Endodermal cell (in vitro differentiated cells): ENCODE data around the gene SH3BGRL. TPM values are rescaled to one million over a fixed set of nuclear protein-coding genes. Genes with fewer than 3 reads are reported as not detected.
"Not testable (repeated sequence)": the region's sequence is repeated elsewhere in the genome, so short reads cannot be mapped to it uniquely, and the experiment has no call there.

Source experiments
- DNase-seq: peaks from one replicate; pipeline ENCODE4 v3.0.0-alpha.2; 2017
- H3K27ac ChIP-seq: 2 replicates; pipeline ENCODE4 v1.5.1; 2013; ENCODE audit warnings: mild to moderate bottlenecking, low read depth, low read length, moderate library complexity
- H3K27me3 ChIP-seq: 2 replicates; pipeline ENCODE4 v1.6.1; 2013; ENCODE audit warnings: mild to moderate bottlenecking, low read length, moderate library complexity; ENCODE audit not compliant: insufficient read depth, control insufficient read depth, poor library complexity, severe bottlenecking
- H3K36me3 ChIP-seq: 2 replicates; pipeline ENCODE4 v1.7.0; 2013; ENCODE audit warnings: mild to moderate bottlenecking, low read length, moderate library complexity; ENCODE audit not compliant: control insufficient read depth, insufficient read depth
- H3K4me1 ChIP-seq: one replicate; pipeline ENCODE4 v1.7.0; 2013; ENCODE audit warnings: low read length; ENCODE audit not compliant: control insufficient read depth, insufficient read depth
- H3K4me3 ChIP-seq: 2 replicates; pipeline ENCODE4 v1.5.1; 2013; ENCODE audit warnings: mild to moderate bottlenecking, low read length, moderate library complexity
- H3K9ac ChIP-seq: 2 replicates; pipeline ENCODE4 v1.6.1; 2013; ENCODE audit warnings: mild to moderate bottlenecking, low read length, moderate library complexity; ENCODE audit not compliant: poor library complexity, severe bottlenecking; ENCODE audit errors: extremely low read depth
- H3K9me3 ChIP-seq: 2 replicates; pipeline ENCODE4 v1.6.1; 2013; ENCODE audit warnings: mild to moderate bottlenecking, low read length, moderate library complexity; ENCODE audit not compliant: control insufficient read depth
- H3K27ac Mint-ChIP-seq: 2 replicates; pipeline ENCODE4 v1.8.0; 2020; ENCODE audit warnings: mixed read lengths
- H3K27me3 Mint-ChIP-seq: 2 replicates; pipeline ENCODE4 v1.8.0; 2021; ENCODE audit warnings: mild to moderate bottlenecking, mixed read lengths; ENCODE audit not compliant: insufficient read depth
- H3K36me3 Mint-ChIP-seq: 2 replicates; pipeline ENCODE4 v1.8.0; 2020; ENCODE audit warnings: low read depth, mixed read lengths
- H3K4me1 Mint-ChIP-seq: 2 replicates; pipeline ENCODE4 v1.8.0; 2020; ENCODE audit warnings: mixed read lengths
- H3K4me3 Mint-ChIP-seq: 2 replicates; pipeline ENCODE4 v1.8.0; 2020; ENCODE audit warnings: mild to moderate bottlenecking, moderate library complexity, mixed read lengths
- H3K9me3 Mint-ChIP-seq: 2 replicates; pipeline ENCODE4 v1.8.0; 2020; ENCODE audit warnings: mild to moderate bottlenecking, mixed read lengths
- CTCF ChIP-seq: fragments of 200-600 bp; sonication (generic); conservative IDR thresholded peaks from 2 replicates; pipeline ENCODE4 v1.5.0; 2021; ENCODE audit warnings: antibody characterized with exemption, mild to moderate bottlenecking
- WGBS, 2 experiments: methylation state at CpG; one replicate each; pipeline versions ENCODE4 v1.1.5 to v1.1.7; 2013; ENCODE audit warnings: missing lambda C conversion rate in 2 of 2, mixed read lengths in 1 of 2; ENCODE audit not compliant: insufficient coverage in 1 of 2, insufficient read length in 1 of 2; 5-methylcytosine and 5-hydroxymethylcytosine counted together
- total RNA-seq, 2 donors: library from RNA; stranded (reverse); fragmentation: NEBNext Ultra II Directional in 1 of 2; extraction: Animal tissue kit (Norgen Biotek cat#: 25700) in 1 of 2; gene quantifications; 2 replicates in 1 of 2; 3 replicates in 1 of 2; pipeline ENCODE4 v1.2.1, GENCODE V29; 2021

Gene SH3BGRL
- total RNA-seq, 2 donors from 2014 or later, result 44.8 to 63.5 TPM

GRCh38 chrX:81316163-81316562 lies 114.3 kb downstream of the SH3BGRL start:
- no peak overlapping the region for H3K4me3 ChIP-seq
- no peak overlapping the region for H3K27ac Mint-ChIP-seq
- no peaks in the 10 kb centered on the region for H3K36me3 Mint-ChIP-seq
- H3K4me1 Mint-ChIP-seq, result no peaks in the 10 kb centered on the region
- WGBS, 2 experiments, result 97% methylated on average over 3 of the region's 5 CpGs; no CpG with 5 or more reads in 1 of the 2 experiments
- peaks cover 78% of the 10 kb centered on the region for H3K9me3 Mint-ChIP-seq
- DNase-seq, result no peak
- no peaks in the 10 kb centered on the region for H3K27me3 Mint-ChIP-seq
- H3K4me3 Mint-ChIP-seq, result no peak overlapping the region
- no peaks in the 10 kb centered on the region for H3K9me3 ChIP-seq
- H3K27ac ChIP-seq, result no peak overlapping the region
- no peak for TF ChIP-seq CTCF
- no peak overlapping the region for H3K9ac ChIP-seq
- H3K4me1 ChIP-seq, result no peaks in the 10 kb centered on the region
- no peaks in the 10 kb centered on the region for H3K27me3 ChIP-seq
- no peaks in the 10 kb centered on the region for H3K36me3 ChIP-seq

- not testable (repeated sequence) for H3K9me3 ChIP-seq, H3K36me3 Mint-ChIP-seq, H3K4me3 Mint-ChIP-seq, H3K9ac ChIP-seq, H3K4me1 Mint-ChIP-seq, H3K27me3 ChIP-seq, H3K4me1 ChIP-seq, H3K4me3 ChIP-seq, H3K27ac Mint-ChIP-seq, H3K27ac ChIP-seq, H3K36me3 ChIP-seq, H3K27me3 Mint-ChIP-seq, DNase-seq
- 100% methylated on average over 1 of the region's 1 CpG for WGBS, 2 experiments
- peaks cover 49% of the 10 kb centered on the region for H3K9me3 Mint-ChIP-seq
These were observed 129.8 kb downstream of the SH3BGRL start for GRCh38 chrX:81331653-81332052.

GRCh38 chrX:81336455-81337152 lies 134.7 kb downstream of the SH3BGRL start:
- no peak overlapping the region for H3K9ac ChIP-seq
- Mint-ChIP-seq H3K9me3 (peaks cover 48% of the 10 kb centered on the region), H3K36me3 (no peaks in the 10 kb centered on the region), H3K4me3 (no peak overlapping the region), H3K27me3 (no peaks in the 10 kb centered on the region), H3K4me1 (peaks cover 8% of the 10 kb centered on the region), H3K27ac (peak overlapping the region; percentile 75)
- no peaks in the 10 kb centered on the region for H3K4me1 ChIP-seq
- TF ChIP-seq CTCF, result no peak
- H3K27me3 ChIP-seq, result no peaks in the 10 kb centered on the region
- no peak for DNase-seq
- no peak overlapping the region for H3K4me3 ChIP-seq
- no peak overlapping the region for H3K27ac ChIP-seq
- H3K9me3 ChIP-seq, result no peaks in the 10 kb centered on the region
- 92 to 100% methylated on average over 2 to 4 of the region's 4 CpGs for WGBS, 2 experiments
- H3K36me3 ChIP-seq, result no peaks in the 10 kb centered on the region
